Posterior vena cava (tissue), 2 donors: Measurements from ENCODE around the gene CADPS2. TPM values are rescaled to one million over a fixed set of nuclear protein-coding genes. Genes with fewer than 3 reads are reported as not detected.

Experiments
- DNase-seq: peaks from one replicate; pipeline ENCODE4 v3.0.0-alpha.2; 2020; ENCODE audit warnings: low spot score
- intact Hi-C, 2 donors: fragments of 100-400 bp; cut with DNase I; formaldehyde crosslinking; loops; one replicate each; pipeline versions ENCODE4 v1.14.1 to v1.14.2; 2022 to 2023
- total RNA-seq, 2 donors: library from RNA; stranded (reverse); fragmentation: NEBNext Ultra II Directional; extraction: Animal tissue kit (Norgen Biotek cat#: 25700); gene quantifications; one replicate each; pipeline ENCODE4 v1.2.1, GENCODE V29; 2021
- donor health status: DM: yes; HTN: yes; CAD: no.
- donor health status: DM: yes; HTN: yes; CAD: no.

CADPS2 gene
- total RNA-seq, 2 donors from 2014 or later = 15.6 to 19.1 TPM

GRCh38 chr7:122362473-122362872 lies 523.8 kb downstream of the CADPS2 start:
- intact Hi-C loops = no loop called here
- no peak for DNase-seq

DNA sequence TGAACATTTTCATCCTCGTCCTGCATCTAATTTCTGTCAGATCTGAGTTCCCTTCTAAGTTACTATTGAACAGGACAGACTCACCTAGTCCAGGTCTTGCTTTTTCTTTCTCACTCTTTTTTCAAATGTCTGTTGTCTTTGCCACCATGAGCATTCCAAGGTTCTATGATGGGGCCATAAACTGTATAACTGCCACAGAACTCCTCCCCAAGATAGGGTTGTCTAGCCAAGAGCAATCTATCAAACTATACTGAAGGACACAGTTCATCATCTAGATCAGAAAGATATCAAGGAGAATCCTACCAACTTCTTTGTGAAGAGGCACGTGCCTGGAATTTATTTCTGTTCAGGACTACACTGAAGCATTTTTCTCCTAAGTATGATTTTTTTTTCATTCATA lies 531.6 kb downstream of the CADPS2 start:
- intact Hi-C loops = no loop called here
- no peak for DNase-seq

DNA sequence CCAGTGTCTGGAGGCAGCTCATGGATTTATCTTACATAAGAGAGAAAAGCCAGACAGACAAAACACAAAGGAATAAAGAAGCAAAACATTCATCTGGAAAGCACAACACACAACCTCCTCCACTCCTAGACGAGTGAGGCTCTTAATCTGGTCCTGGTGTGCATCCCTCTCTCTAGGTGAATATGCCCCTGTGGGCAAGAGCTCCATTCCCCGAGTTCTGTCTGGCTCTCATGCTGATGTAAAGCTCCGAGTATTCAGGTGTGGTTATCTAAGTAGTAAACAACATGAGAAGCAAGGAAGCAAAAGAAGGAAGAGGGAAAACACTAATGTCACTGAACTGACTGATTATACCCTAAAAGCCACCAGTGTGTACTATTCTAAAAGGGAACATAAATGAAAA lies 533.8 kb downstream of the CADPS2 start:
- no peak for DNase-seq

DNA sequence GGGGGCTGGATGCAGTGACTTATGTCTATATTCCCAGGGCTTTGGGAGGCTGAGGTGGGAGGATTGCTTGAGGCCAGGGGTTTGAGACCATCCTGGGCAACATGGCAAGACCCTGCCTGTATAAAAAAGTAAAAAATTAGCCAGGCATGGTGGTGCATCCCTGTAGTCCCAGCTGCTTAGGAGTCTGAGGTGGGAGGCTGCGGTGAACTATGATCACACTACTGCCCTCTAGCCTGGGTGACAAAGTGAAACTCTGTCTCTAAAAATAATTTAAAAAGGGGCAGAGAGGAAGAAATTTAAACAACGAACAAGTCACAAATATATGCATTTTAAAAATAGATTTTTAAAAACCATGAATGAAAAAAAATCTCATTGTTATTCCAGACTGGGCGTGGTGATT lies 535.6 kb downstream of the CADPS2 start:
- no peak for DNase-seq
- intact Hi-C loops = no loop called here

More for the DNA sequence above, 533.8 kb downstream of the CADPS2 start:
- intact Hi-C loops = no loop called here

GRCh38 chr7:122344303-122344620 lies 542.0 kb downstream of the CADPS2 start:
- intact Hi-C loops = no loop called here
- DNase-seq = no peak

- intact Hi-C loops = no loop called here
- DNase-seq = no peak
Measured at GRCh38 chr7:122343601-122344302, 542.5 kb downstream of the CADPS2 start.

DNA sequence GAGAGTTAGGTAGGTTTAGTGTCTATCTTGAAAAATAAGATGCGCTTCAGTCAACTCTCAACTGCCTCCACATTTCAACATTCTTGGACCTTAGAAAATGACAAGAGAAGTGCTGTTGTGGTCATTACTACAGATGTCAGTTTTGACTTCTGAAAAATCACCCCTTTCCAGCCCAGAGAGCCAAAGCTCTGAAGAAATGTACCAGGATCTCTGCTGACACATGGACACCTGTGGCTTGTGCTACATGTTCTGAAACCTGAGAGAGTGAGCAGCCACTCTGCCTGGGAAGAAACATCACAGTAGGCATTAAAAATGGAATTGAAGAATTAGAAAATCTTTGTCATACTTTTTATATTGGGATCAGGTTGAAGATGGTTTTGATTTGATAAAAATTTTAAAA lies 545.8 kb downstream of the CADPS2 start:
- no peak for DNase-seq
- intact Hi-C loops = no loop called here

DNA sequence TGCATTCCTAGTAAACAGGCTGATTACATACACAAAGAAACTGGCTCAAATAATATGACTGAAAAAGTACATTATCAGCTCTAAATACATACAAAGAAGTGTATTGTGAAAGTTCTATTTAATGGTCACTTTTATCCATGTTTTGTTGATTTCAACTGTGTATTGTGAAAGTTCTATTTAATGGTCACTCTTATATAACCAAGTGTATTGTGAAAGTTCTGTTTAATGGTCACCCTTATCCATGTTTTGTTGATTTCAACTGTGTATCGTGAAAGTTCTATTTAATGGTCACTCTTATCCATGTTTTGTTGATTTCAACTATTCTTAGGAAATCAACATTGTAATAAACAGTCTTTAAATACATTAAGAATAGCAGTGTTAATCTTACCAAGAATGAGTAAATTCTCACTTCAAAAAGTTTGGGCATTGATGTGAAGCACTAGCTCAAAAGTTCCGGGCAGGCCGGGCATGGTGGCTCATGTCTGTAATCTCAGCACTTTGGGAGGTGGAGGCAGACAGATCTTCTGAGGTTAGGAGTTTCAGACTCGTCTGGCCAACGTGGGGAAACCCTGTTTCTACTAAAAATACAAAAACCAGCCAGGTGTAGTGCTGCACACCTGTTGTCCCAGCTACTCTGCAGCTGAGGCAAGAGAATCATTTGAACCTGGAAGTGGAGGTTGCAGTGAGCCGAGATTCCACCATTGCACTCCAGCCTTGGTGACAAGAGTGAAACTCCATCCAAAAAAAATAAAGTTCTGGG lies 546.9 kb downstream of the CADPS2 start:
- intact Hi-C loops = no loop called here
- no peak for DNase-seq

GRCh38 chr7:122337011-122337410 lies 549.2 kb downstream of the CADPS2 start:
- no peak for DNase-seq
- intact Hi-C loops = no loop called here

DNA sequence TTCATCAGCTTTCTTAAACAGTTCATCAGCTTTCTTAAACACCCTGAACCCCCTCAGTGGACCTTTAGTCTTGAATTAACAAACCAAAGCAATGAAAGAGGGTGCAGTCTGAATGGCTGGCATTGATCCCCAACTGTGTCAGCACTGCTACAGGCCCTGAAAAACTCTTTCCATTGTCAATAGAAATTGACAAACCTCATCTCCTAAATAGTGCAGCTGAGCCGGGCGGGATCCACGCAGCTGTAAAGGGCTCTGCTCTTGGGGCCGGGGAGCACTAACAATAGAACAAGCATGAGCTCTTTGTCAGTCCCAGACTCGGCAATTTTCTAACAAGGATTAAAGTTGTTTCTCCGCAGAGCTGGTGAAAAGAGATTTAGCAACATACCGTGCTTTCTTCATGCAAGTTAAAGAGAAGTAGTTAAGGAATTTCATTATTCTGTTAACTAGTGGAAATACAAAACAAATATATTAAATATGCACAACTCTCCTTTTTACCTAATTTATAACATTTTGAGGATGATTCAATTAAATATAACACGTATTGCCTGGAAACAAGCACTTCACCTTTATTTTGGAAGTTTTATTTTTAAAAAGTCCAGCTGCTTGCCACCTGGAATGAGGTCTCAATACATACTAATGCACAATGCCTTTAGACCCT lies 557.0 kb downstream of the CADPS2 start:
- DNase-seq = no peak
- intact Hi-C loops = no loop called here

- intact Hi-C loops = no loop called here
- no peak for DNase-seq
Measured at GRCh38 chr7:122327969-122328368, 558.3 kb downstream of the CADPS2 start.

DNA sequence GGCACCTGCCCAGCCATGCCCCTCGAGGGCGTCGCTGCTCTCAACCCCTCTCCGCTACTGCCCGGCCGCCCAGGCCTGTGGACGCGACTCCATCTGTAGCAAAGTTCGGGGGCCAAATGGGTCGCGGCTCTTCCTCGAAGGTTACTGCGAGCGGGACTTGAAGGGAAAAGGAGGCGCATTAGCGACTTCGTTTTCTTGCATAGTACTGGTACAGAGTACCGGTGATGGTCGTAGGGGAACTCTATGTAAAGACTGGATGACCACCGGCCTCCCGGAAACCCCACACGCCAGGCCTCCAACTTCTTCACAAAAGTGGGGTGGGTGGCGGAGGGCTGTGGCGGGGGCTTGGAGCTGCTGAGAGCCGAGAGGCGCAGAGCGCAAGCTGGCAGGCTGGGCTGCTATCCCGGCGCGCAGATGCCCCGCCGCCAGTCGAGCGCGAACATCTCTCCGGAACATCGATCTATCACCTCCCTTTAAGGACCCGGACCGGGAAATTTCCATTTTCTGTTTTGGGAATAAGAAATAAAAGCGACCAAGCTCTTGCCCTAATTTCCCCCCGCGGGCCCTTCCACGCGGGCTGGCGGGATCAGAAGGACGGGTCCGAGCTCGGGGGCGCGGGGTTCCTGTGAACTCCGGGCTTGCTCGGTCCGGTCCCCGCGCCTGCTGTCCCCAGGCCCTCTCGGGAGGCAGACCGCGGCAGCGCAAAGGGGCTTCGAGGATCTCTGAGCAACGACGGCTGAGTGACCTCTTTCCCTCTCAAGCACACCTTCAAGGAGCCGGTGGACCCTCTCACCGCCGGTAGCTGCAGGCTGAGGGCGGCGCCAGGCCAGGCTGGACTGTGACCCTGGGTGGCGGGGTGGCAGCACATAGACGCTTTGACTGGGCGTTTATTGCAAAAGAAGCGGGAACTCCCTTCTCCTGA lies 569.5 kb downstream of the CADPS2 start:
- intact Hi-C loops = no loop called here
- DNase-seq = no peak

- no peak for DNase-seq
- intact Hi-C loops = no loop called here
Measured at GRCh38 chr7:122315507-122316466, 570.5 kb downstream of the CADPS2 start.

- intact Hi-C loops = no loop called here
- no peak for DNase-seq
Measured at GRCh38 chr7:122314284-122314683, 572.0 kb downstream of the CADPS2 start.

DNA sequence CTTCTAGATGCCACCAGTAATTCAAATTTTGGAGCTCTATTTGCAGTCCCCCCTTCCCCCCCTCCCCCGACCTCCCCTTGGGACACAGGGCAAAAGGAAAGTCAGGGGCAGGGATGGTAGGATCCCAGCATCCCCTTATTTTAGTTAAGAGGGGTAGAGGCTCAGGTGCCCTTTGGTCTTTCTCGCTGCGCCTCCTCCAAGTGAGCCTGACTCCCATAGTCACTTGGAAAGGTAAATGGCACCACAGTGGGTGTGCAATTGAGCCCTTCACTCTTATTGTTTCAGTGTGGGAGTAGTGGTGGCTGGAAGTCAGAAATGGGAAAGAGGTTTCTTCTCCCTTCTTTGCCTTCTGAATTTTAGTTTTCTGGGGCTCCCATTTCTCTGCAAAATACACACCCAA lies 573.5 kb downstream of the CADPS2 start:
- intact Hi-C loops = no loop called here

GRCh38 chr7:122311734-122312450 lies 574.4 kb downstream of the CADPS2 start:
- intact Hi-C loops = no loop called here
- no peak for DNase-seq

More for the DNA sequence above, 573.5 kb downstream of the CADPS2 start:
- no peak for DNase-seq

DNA sequence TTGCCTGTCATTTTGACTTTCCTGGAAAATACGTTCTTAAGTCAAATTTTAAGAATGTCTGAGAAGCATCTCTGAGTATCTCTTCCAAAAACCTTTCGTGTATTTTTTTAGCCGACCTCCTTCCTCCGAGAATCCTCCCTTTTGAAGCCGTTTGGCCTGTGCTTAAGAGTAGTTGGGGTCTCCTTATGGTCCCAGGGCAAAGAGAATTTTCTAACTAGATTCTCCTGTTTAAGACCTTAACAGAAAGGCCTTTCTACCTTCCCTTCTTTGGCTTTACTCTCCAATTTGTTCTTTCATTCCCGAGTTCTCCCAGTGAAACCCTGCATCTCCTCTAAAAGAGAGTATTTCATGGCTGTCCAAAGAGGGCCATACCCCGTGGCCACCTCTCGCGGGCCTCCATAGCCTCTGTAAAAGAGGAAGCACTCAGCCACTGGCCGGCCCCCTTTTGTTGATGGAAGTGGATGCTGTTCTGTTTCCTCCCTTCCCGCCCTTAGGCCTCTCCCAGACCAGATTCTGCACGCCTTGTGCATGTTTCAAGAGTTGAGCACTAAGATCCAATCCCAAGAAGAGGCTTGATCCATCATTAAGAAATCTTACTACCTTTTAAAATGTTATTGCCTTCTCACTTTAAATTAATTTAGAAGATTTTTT lies 575.1 kb downstream of the CADPS2 start:
- intact Hi-C loops = no loop called here
- DNase-seq = no peak
